ENCODE results near the gene FGA.

The FGA gene

GRCh38 chr4:154590329-154591006 is at the start of gene FGA:
FGA (minus strand) TSS chr4:154590742; CDS start chr4:154590687, 55 bp downstream.
- DNase-seq: no peak

DNA sequence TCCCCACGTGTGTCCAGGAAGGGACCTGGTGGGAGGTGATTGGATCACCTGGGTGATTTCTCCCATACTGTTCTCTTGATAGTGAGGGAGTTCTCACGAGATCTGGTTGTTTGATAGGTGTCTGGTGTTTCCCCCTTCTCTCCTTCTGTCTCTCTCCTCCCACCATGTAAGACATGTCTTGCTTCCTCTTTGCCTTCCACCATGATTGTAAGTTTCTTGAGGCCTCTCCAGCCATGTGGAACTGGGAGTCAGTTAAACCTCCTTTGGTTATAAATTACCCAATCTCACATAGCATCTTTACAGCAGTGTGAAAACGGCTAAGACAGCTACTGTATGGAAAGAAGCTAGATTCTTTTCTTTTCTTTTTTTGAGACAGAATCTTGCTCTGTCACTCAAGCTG is 43.5 kb upstream of the FGA start:
- no peak for DNase-seq

DNA sequence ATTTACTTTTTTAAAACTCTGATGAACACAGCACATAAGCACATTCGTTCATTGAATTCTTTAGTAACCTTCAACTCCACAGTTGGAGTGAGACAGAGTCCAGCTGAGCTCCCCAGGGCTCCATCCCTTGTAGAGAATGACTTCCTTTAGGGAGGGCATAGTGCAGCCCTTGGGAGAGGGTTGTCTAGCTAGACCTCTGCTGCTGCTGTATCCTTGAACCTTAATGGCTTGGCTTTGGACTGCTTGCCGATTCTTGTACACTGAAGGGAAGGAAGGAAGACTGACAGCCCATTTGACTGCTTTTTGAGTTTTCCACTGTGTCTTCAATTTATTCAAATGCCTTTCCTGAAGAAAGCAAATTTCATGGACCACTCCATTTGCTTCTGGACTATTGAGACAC is 41.3 kb upstream of the FGA start:
- no peak for DNase-seq

DNA sequence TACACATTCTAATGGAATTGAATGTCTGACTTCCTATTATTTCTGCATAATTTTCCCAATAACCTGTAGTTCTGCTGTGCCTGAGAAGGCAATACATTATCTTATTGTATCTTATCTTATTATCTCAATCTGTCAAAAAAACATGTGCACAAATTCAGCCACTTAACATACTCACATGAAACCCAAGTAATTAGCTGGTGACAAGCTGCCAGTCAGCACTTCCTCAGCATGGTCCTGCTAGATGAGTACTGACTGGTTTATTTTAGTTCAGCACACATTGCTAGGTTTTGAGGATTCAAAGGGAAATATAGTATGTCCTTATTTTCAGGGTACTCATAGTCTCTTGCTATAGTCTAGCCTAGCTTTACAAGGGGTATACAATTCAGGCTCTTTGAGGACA is 39.8 kb upstream of the FGA start:
- DNase-seq: no peak

- DNase-seq: peak; percentile 49
These were observed 36.4 kb upstream of the FGA start for GRCh38 chr4:154626793-154627484.

GRCh38 chr4:154625971-154626370 is 35.4 kb upstream of the FGA start:
- DNase-seq: no peak

GRCh38 chr4:154623995-154624394 is 33.5 kb upstream of the FGA start:
- DNase-seq: no peak

- DNase-seq: no peak
These were observed 32.9 kb upstream of the FGA start for GRCh38 chr4:154623436-154623835.

GRCh38 chr4:154622598-154622997 is 32.1 kb upstream of the FGA start:
- peak; percentile 41 for DNase-seq

- no peak for DNase-seq
These were observed 29.6 kb upstream of the FGA start for GRCh38 chr4:154620111-154620510.

GRCh38 chr4:154618708-154619315 is 28.3 kb upstream of the FGA start:
- DNase-seq: peak; percentile 29

- DNase-seq: no peak
These were observed 27.3 kb upstream of the FGA start for GRCh38 chr4:154617820-154618317.

GRCh38 chr4:154616731-154617130 is 26.2 kb upstream of the FGA start:
- DNase-seq: no peak

GRCh38 chr4:154616287-154616686 is 25.7 kb upstream of the FGA start:
- no peak for DNase-seq

DNA sequence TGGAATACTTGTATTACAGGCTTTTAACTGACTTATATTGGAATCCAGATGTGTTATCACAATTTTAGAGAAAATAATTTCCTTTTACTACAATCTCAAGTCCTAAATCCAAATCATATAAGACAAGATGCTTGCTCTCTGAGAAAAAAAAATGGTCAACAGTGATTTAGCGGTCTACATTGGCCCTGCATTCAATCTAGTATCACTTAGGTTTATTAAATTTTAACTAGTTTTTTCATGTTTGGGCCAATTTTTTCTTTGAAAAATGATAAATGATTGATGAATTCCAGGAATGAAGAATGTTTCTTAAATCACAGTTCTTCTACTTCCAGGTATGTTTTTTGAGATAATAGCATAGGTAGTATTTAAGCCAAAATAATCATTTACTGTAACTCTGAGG is 24.7 kb upstream of the FGA start:
- no peak for DNase-seq

GRCh38 chr4:154614306-154614705 is 23.8 kb upstream of the FGA start:
- DNase-seq: no peak

- DNase-seq: no peak
These were observed 22.2 kb upstream of the FGA start, which contains the start of gene FGG for GRCh38 chr4:154612472-154613414. FGG (minus strand) TSS chr4:154612656; CDS start chr4:154612609, 47 bp downstream.

- DNase-seq: no peak
These were observed 21.3 kb upstream of the FGA start for GRCh38 chr4:154611833-154612232.

DNA sequence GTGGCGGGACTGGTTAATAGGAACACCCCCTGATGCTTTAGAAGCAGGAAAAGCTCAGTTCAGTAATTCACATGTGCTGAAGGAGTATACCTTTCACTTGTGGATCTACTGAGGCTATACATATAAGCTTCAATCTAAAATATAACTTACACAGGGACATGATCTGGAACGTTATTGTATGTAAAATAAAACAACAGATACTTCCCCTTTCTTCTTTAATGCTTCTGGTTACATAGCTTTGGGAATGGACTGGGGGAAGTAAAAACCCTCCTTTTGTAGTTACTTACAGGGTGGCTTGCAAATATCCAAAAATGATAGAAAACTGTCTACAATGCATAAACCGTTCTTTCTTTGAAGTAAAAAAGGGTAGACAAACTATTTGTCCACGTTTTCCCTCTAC is 20.0 kb upstream of the FGA start:
- no peak for DNase-seq

DNA sequence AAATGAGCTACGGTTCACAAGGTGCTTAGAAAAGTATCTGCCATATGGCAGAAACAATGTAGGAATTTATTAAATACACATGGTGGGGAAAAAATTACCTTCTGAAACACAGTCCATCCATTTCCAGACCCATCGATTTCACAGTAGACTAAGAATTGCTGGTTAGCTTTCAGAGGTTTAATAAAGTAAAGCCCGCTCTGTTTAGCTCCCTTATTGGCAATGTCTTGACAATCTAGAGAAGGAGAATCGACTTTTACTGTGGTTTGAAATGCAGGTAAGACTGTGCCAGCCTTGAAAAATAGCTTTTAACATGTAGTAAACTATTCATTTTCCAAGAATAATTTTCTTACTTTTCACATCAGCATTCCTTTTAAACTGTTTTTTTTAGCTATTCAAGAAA is 19.0 kb upstream of the FGA start:
- no peak for DNase-seq

- no peak for DNase-seq
These were observed 18.1 kb upstream of the FGA start for GRCh38 chr4:154608361-154609252.
